Activated CD8-positive, alpha-beta T cell treated with anti-CD3 and anti-CD28 coated beads, Interleukin-2, amount 10 ng/mL, durations not matched to agents 7 days and 5 days (primary cell): Measurements from ENCODE around the gene OR52B6. TPM values are rescaled to one million over a fixed set of nuclear protein-coding genes. Genes with fewer than 3 reads are reported as not detected.
"Not testable (repeated sequence)": the region's sequence is repeated elsewhere in the genome, so short reads cannot be mapped to it uniquely, and the experiment has no call there.

Experiments used
- ATAC-seq: fragments of 150-1000 bp; cut with Tn5 transposase; one replicate; pipeline ENCODE4 v1.10.0; 2021; ENCODE audit warnings: moderate library complexity
- CTCF ChIA-PET: fragments of 350-600 bp; sonication (Branson Sonifier 250); formaldehyde crosslinking; loops from one replicate; lab custom pipeline; 2021; ENCODE audit warnings: antibody characterized with exemption; lab: Charles Lee
- POLR2A ChIA-PET: fragments of 350-600 bp; sonication (Branson Sonifier 250); formaldehyde crosslinking; loops from one replicate; lab custom pipeline; 2021; ENCODE audit warnings: antibody characterized with exemption; lab: Charles Lee
- DNase-seq: peaks from one replicate; pipeline ENCODE4 v3.0.0-alpha.2; 2020
- H3K27ac Mint-ChIP-seq: one replicate; pipeline ENCODE4 v1.8.0; 2021; ENCODE audit warnings: mild to moderate bottlenecking, mixed read lengths
- H3K27me3 Mint-ChIP-seq: one replicate; pipeline ENCODE4 v1.8.0; 2021; ENCODE audit warnings: low read depth, mixed read lengths
- H3K36me3 Mint-ChIP-seq: one replicate; pipeline ENCODE4 v1.8.0; 2021; ENCODE audit warnings: low read depth, mixed read lengths
- H3K4me1 Mint-ChIP-seq: one replicate; pipeline ENCODE4 v1.8.0; 2021; ENCODE audit warnings: low read depth, mixed read lengths
- H3K4me3 Mint-ChIP-seq: one replicate; pipeline ENCODE4 v1.8.0; 2021; ENCODE audit warnings: mild to moderate bottlenecking, mixed read lengths
- H3K9me3 Mint-ChIP-seq: one replicate; pipeline ENCODE4 v1.8.0; 2022; ENCODE audit warnings: mixed read lengths; ENCODE audit not compliant: insufficient read depth
- total RNA-seq, 2 experiments: library from RNA; stranded (reverse); gene quantifications; one replicate each; pipeline ENCODE4 v1.2.3, GENCODE V29; 2021

OR52B6 gene
- total RNA-seq, 2 experiments from 2014 or later: not detected

DNA sequence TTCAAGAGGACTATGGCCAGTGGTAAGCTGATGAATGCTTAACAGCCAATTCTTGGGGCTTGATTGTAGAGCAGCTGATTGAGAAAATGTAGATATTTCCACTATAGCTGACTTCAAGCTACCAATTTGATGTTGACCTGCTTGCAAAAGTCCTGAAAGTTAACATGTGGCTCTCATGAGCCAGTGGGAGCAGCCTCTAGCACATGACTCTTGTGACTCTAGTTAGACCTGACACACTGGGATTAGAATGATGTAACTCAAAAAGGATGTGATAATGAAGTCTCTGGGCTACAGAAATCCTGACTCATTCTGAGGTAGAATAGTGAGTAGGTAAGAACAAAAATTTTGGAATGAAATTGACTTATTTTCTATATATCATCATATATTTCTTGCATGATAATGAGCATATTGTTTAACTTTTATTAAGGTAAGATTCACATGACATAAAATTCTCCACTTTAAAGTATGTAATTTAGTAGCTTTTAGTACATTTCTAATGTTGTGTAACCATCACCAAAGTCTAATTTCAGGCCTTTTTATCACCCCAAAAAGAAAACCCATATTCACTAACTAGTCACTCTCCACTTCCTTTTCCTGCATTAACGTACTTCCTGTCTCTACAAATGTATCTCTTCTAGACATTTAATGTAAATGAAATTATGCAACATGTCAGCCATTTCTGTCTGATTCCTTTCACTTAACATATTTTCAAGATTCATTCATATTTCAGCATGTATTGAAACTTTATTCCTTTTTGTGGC, 16.2 kb upstream of the OR52B6 start:
- POLR2A ChIA-PET: no interaction called here
- H3K27ac Mint-ChIP-seq: no peak overlapping the region
- H3K36me3 Mint-ChIP-seq: peaks cover 6% of the 10 kb centered on the region
- H3K9me3 Mint-ChIP-seq: peaks cover 10% of the 10 kb centered on the region
- no peak for DNase-seq
- CTCF ChIA-PET: no interaction called here
- no peak for ATAC-seq
- H3K27me3 Mint-ChIP-seq: peaks cover 4% of the 10 kb centered on the region
- no peak overlapping the region for H3K4me3 Mint-ChIP-seq
- H3K4me1 Mint-ChIP-seq: peaks cover 6% of the 10 kb centered on the region

DNA sequence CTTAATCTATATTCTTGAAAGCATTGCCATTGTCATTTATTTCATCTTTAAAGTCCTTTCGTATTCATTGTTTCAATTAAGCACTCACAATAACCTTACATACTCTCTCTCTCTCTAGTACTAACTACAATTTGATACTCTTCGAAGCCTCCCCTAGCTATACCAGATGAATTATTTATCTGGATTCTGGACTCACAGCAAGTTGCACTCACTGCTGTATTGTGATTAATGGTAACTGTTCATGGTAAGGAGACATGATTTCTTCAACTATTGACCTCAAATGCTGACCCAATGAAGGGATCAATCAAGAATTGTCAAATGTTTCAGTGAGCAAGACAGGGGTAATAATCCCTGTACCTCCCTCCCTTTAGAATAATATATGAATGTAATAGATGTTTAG, 6.0 kb upstream of the OR52B6 start:
- no peaks in the 10 kb centered on the region for H3K9me3 Mint-ChIP-seq
- ChIA-PET POLR2A (no interaction called here), CTCF (no interaction called here)
- no peak overlapping the region for H3K4me3 Mint-ChIP-seq
- DNase-seq (no peak), ATAC-seq (no peak)
- no peaks in the 10 kb centered on the region for H3K27me3 Mint-ChIP-seq
- peaks cover 4% of the 10 kb centered on the region for H3K4me1 Mint-ChIP-seq
- H3K36me3 Mint-ChIP-seq: no peaks in the 10 kb centered on the region
- no peak overlapping the region for H3K27ac Mint-ChIP-seq

DNA sequence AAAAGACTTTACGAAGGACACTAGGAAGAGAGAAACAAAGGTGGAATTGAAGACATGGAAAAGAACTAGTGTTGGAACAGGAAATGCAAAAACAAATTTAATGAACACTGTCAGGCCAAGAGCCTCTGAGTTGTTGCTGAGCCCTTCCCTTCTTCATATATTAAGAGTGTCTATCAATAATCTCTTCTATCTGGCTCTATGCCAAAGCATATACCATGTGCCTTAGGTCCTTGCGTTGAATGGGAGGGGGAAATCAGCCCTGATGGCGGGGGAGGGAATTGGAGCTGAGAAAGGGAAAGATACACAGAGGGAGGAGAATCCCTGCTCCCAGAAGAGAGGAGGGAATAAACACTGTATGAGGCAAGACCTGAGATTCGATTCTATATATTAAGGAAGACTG, 5.5 kb upstream of the OR52B6 start:
- no peaks in the 10 kb centered on the region for H3K36me3 Mint-ChIP-seq
- H3K9me3 Mint-ChIP-seq: no peaks in the 10 kb centered on the region
- POLR2A ChIA-PET: no interaction called here
- ATAC-seq (no peak), DNase-seq (no peak)
- peaks cover 4% of the 10 kb centered on the region for H3K4me1 Mint-ChIP-seq
- no peak overlapping the region for H3K27ac Mint-ChIP-seq
- H3K27me3 Mint-ChIP-seq: no peaks in the 10 kb centered on the region
- H3K4me3 Mint-ChIP-seq: no peak overlapping the region
- CTCF ChIA-PET: no interaction called here

DNA sequence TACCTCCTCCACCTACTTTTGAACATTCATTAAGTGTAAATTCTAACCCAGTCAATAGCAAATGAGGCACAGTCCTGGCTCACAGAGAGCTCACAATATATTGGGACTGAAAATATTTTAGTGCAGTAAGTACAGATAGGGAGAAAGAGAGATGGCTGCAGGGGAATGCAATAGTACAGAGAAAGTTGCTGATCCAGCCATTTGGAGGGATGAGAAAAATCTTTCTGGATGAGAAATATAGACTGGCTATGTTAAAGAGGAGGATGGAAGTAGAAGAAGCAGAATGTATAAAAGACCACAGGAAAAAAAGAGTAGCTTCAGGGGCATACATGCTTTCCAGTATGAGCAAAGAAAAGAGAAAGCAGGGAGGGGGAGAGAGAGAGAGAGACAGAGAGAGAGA, 3.6 kb upstream of the OR52B6 start:
- ChIA-PET POLR2A (no interaction called here), CTCF (no interaction called here)
- DNase-seq (no peak), ATAC-seq (no peak)
- H3K27ac Mint-ChIP-seq: no peak overlapping the region
- no peaks in the 10 kb centered on the region for H3K27me3 Mint-ChIP-seq
- H3K4me1 Mint-ChIP-seq: no peaks in the 10 kb centered on the region
- no peaks in the 10 kb centered on the region for H3K9me3 Mint-ChIP-seq
- H3K4me3 Mint-ChIP-seq: no peak overlapping the region
- H3K36me3 Mint-ChIP-seq: no peaks in the 10 kb centered on the region

DNA sequence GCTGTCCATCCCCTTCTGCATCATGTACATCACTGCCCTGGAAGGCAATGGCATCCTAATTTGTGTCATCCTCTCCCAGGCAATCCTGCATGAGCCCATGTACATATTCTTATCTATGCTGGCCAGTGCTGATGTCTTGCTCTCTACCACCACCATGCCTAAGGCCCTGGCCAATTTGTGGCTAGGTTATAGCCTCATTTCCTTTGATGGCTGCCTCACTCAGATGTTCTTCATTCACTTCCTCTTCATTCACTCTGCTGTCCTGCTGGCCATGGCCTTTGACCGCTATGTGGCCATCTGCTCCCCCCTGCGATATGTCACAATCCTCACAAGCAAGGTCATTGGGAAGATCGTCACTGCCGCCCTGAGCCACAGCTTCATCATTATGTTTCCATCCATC, 337 bp downstream of the OR52B6 start:
- Mint-ChIP-seq H3K9me3 (no peaks in the 10 kb centered on the region), H3K27me3 (no peaks in the 10 kb centered on the region), H3K27ac (no peak overlapping the region), H3K36me3 (no peaks in the 10 kb centered on the region), H3K4me3 (no peak overlapping the region), H3K4me1 (no peaks in the 10 kb centered on the region)
- POLR2A ChIA-PET: no interaction called here
- CTCF ChIA-PET: no interaction called here
- DNase-seq (no peak), ATAC-seq (no peak)

DNA sequence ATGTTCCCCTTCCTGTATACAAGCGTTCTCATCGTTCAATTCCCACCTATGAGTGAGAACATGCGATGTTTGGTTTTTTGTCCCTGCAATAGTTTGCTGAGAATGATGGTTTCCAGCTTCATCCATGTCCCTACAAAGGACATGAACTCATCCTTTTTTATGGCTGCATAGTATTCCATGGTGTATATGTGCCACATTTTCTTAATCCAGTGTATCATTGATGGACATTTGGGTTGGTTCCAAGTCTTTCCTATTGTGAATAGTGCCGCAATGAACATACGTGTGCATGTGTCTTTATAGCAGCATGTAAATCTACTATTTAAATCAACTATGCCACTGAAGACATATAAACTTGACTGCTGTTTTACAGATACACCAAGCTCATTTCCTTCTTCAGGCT, 3.8 kb downstream of the OR52B6 start:
- H3K9me3 Mint-ChIP-seq, POLR2A ChIA-PET, H3K4me1 Mint-ChIP-seq, CTCF ChIA-PET, H3K27me3 Mint-ChIP-seq, ATAC-seq, H3K27ac Mint-ChIP-seq, H3K36me3 Mint-ChIP-seq, H3K4me3 Mint-ChIP-seq, DNase-seq: not testable (repeated sequence)

DNA sequence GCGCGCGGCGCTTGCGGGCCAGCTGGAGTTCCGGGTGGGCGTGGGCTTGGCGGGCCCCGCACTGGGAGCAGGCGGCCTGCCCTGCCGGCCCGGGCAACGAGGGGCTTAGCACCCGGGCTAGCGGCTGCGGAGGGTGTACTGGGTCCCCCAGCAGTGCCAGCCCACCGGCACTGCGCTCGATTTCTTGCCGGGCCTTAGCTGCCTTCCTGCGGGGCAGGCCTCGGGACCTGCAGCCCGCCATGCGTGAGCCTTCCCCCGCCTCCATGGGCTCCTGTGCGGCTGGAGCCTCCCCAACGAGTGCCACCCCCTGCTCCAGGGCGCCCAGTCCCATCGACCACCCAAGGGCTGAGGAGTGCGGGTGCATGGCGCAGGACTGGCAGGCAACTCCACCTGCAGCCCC, 9.2 kb downstream of the OR52B6 start:
- ATAC-seq, H3K36me3 Mint-ChIP-seq, H3K4me1 Mint-ChIP-seq, H3K4me3 Mint-ChIP-seq, H3K27ac Mint-ChIP-seq, H3K27me3 Mint-ChIP-seq, DNase-seq, H3K9me3 Mint-ChIP-seq, POLR2A ChIA-PET, CTCF ChIA-PET: not testable (repeated sequence)

DNA sequence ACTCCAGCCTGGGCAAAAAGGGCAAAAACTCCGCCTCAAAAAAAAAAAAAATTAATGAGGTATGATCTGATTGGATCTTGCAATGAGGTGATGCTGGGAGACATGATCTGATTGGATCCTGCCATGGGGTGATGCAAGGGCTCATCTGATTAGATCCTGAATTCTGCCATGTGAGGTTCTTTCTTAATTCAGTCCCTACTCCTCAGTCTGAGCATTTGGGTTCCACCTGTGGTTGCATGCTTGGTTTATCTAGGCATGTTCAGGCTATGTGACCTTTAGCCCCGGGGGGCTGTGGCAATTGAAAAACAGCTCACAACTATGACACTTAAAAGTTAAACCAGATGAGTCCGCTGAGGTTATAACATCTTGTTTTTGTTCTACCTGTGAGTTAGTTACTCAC, 10.9 kb downstream of the OR52B6 start:
- ATAC-seq (no peak), DNase-seq (no peak)

DNA sequence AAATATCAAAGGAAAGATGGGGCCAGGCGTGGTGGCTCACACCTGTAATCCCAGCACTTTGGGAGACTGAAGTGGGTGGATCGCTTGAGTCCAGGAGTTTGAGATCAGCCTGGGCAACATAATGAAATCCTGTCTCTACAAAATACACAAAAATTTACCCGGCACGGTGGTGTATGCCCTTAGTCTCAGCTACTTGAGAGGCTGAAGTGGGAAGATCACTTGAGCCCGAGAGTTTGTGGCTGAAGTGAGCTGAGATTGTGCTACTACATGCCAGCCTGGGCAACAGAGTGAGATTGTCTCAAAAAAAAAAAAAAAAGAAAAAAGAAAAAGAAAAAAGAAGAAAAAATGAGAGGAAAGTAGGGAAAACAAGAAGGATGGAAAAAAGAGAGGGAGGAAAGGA, 11.9 kb downstream of the OR52B6 start:
- no peak overlapping the region for H3K27ac Mint-ChIP-seq
- ATAC-seq: no peak
- ChIA-PET POLR2A (no interaction called here), CTCF (interaction anchor here (0.8 kb wide), 1 partner anchor 12 kb away, joined by 3 read pairs; no protein-coding TSS in a partner anchor)
- no peaks in the 10 kb centered on the region for H3K36me3 Mint-ChIP-seq
- H3K9me3 Mint-ChIP-seq: no peaks in the 10 kb centered on the region
- H3K27me3 Mint-ChIP-seq: no peaks in the 10 kb centered on the region
- H3K4me3 Mint-ChIP-seq: no peak overlapping the region
- H3K4me1 Mint-ChIP-seq: peaks cover 9% of the 10 kb centered on the region
- DNase-seq: no peak

More for the DNA sequence above, 10.9 kb downstream of the OR52B6 start:
- Mint-ChIP-seq H3K27ac (no peak overlapping the region), H3K36me3 (no peaks in the 10 kb centered on the region), H3K4me1 (peaks cover 2% of the 10 kb centered on the region), H3K4me3 (no peak overlapping the region), H3K9me3 (no peaks in the 10 kb centered on the region), H3K27me3 (no peaks in the 10 kb centered on the region)
- POLR2A ChIA-PET: no interaction called here
- CTCF ChIA-PET: no interaction called here

DNA sequence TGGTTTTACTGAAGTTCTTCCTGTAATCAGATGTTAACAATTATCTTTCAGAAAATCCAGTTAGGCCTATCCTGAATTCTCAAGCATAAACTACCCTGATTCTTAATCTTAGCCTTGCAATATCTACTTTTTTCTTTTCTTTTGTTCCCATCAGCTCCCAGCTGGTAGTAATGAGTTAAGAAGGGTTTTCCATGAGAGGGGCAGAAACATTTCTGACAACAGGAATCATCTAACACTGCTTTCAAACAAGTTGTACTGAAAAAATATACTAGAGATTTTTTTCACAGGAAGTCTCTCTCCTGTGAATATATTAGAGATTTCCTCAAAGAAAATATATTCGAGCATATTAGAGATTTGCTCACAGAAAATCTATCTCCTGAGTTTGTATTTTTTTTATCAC, 12.5 kb downstream of the OR52B6 start:
- no peak for DNase-seq

DNA sequence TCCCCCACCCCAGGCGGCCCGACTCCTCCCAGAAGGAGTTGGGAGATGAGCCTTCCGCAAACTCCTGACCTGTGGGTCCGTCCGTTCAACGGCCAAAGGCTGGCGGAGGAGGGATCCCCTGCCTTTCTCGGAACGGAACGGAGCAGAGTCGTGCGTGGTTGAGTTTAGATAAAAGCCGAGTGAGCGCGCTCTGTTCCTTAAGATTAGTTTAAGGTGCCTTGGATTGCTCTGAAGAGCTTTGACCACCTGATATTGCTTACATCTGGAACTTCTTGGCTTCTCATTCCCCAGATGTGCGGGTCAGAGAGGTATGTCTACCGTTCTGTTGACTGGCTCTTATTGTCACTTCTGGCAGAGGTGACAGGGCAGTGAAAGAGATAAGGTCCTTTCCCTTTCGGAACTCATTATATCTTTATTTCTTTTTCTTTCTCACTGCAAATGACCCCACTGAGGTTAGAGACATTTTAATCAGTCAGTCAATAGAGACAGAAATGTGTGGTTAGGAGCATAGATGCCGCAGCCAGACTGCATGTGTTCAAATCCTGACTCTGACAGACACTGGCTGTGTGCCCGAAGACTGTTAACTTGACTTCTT, 16.0 kb downstream of the OR52B6 start, which contains the start of gene TRIM6:
TSS of gene TRIM6 (plus strand) at position 31 of the 595 bp plus-strand sequence. CDS start at position 292, 261 bp downstream.
- H3K4me1 Mint-ChIP-seq: peaks cover 9% of the 10 kb centered on the region
- ChIA-PET CTCF (no interaction called here), POLR2A (no interaction called here)
- ATAC-seq (peak; percentile 34), DNase-seq (peak; percentile 22)
- no peaks in the 10 kb centered on the region for H3K9me3 Mint-ChIP-seq
- no peaks in the 10 kb centered on the region for H3K36me3 Mint-ChIP-seq
- no peaks in the 10 kb centered on the region for H3K27me3 Mint-ChIP-seq
- peak within 1 kb of the TSS; percentile 67 for H3K4me3 Mint-ChIP-seq
- H3K27ac Mint-ChIP-seq: peak within 1 kb of the TSS; percentile 69

More for the DNA sequence above, 12.5 kb downstream of the OR52B6 start:
- no peaks in the 10 kb centered on the region for H3K27me3 Mint-ChIP-seq
- H3K27ac Mint-ChIP-seq: no peak overlapping the region
- no peaks in the 10 kb centered on the region for H3K36me3 Mint-ChIP-seq
- peaks cover 9% of the 10 kb centered on the region for H3K4me1 Mint-ChIP-seq
- POLR2A ChIA-PET: no interaction called here
- CTCF ChIA-PET: interaction anchor here (0.8 kb wide), 1 partner anchor 11 kb away, joined by 3 read pairs; no protein-coding TSS in a partner anchor
- H3K9me3 Mint-ChIP-seq: no peaks in the 10 kb centered on the region
- ATAC-seq: no peak
- H3K4me3 Mint-ChIP-seq: no peak overlapping the region

DNA sequence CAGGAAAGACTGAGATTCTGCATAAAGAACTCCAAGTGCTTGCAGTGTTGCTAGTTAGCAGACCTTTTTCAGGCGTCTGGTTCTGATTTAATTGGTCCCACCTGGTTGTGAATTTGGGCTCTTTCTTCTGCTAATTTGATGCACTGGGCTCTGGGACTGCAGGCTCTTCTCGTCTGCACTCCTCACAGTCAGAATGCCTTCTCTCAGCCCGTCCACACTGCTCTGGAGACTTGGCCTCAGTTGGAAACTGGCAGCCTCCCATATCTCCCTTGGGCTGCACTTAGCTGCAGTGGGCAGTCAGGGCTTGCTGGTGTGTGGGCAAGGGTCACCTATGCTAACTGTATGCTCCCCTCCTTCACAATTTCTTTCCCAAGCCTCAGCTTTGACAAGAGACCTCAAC, 17.3 kb downstream of the OR52B6 start:
- Mint-ChIP-seq H3K27me3 (no peaks in the 10 kb centered on the region), H3K9me3 (no peaks in the 10 kb centered on the region), H3K27ac (no peak overlapping the region), H3K36me3 (no peaks in the 10 kb centered on the region), H3K4me3 (no peak overlapping the region), H3K4me1 (peaks cover 9% of the 10 kb centered on the region)
- DNase-seq (no peak), ATAC-seq (no peak)
- ChIA-PET CTCF (interaction anchor here (0.6 kb wide), 1 partner anchor 763 kb away, joined by 3 read pairs; no protein-coding TSS in a partner anchor), POLR2A (interaction anchor here (1.0 kb wide), 1 partner anchor 27 kb away, joined by 4 read pairs; the partner anchor contains the start of gene TRIM34)
